Coronary artery (tissue), 2 donors: ENCODE data around the gene GALNT13.

ENCODE experiments used
- DNase-seq: peaks from one replicate; pipeline ENCODE4 v3.0.0-alpha.2; 2017; ENCODE audit warnings: low spot score
- H3K27ac ChIP-seq, 2 donors: fragments of 200-600 bp; sonication (generic); one replicate each; pipeline ENCODE4 v1.5.1; 2016 to 2019
- H3K4me3 ChIP-seq: fragments of 200-600 bp; sonication (generic); 2 replicates; pipeline ENCODE4 v1.5.1; 2016; ENCODE audit warnings: mild to moderate bottlenecking, moderate library complexity
- CTCF ChIP-seq: fragments of 200-600 bp; sonication (generic); IDR thresholded peaks from one replicate; pipeline ENCODE4 v1.5.1; 2019; ENCODE audit warnings: antibody characterized with exemption

GALNT13 gene

GRCh38 chr2:153870308-153870707 lies 1.4 kb upstream of the GALNT13 start:
- no peak for TF ChIP-seq CTCF
- Histone ChIP-seq H3K4me3 (no peak overlapping the region), H3K27ac (no peak overlapping the region)

GRCh38 chr2:153872311-153873051 lies 759 bp downstream of the GALNT13 start:
- no peak for TF ChIP-seq CTCF
- Histone ChIP-seq H3K27ac (no peak overlapping the region), H3K4me3 (peak overlapping the region; percentile 61)
- DNase-seq: no peak

More at GRCh38 chr2:153870308-153870707, 1.4 kb upstream of the GALNT13 start:
- DNase-seq: no peak

- H3K27ac ChIP-seq: no peak overlapping the region
- DNase-seq: no peak
- H3K4me3 ChIP-seq: no peak overlapping the region
- no peak for TF ChIP-seq CTCF
Observed at GRCh38 chr2:153873052-153874048, 1.6 kb downstream of the GALNT13 start.

GRCh38 chr2:153875801-153876466 lies 4.2 kb downstream of the GALNT13 start:
- Histone ChIP-seq H3K4me3 (no peak overlapping the region), H3K27ac (no peak overlapping the region)
- no peak for TF ChIP-seq CTCF
- no peak for DNase-seq

GRCh38 chr2:153880926-153881325 lies 9.2 kb downstream of the GALNT13 start:
- DNase-seq: no peak
- no peak for TF ChIP-seq CTCF
- Histone ChIP-seq H3K4me3 (no peak overlapping the region), H3K27ac (no peak overlapping the region)

GRCh38 chr2:153886833-153887232 lies 15.1 kb downstream of the GALNT13 start:
- TF ChIP-seq CTCF: no peak
- Histone ChIP-seq H3K27ac (no peak overlapping the region), H3K4me3 (no peak overlapping the region)
- DNase-seq: no peak
